Measurements from ENCODE around the gene SPCS1.
"Not testable (repeated sequence)": the region's sequence is repeated elsewhere in the genome, so short reads cannot be mapped to it uniquely, and the experiment has no call there.

The SPCS1 gene

DNA sequence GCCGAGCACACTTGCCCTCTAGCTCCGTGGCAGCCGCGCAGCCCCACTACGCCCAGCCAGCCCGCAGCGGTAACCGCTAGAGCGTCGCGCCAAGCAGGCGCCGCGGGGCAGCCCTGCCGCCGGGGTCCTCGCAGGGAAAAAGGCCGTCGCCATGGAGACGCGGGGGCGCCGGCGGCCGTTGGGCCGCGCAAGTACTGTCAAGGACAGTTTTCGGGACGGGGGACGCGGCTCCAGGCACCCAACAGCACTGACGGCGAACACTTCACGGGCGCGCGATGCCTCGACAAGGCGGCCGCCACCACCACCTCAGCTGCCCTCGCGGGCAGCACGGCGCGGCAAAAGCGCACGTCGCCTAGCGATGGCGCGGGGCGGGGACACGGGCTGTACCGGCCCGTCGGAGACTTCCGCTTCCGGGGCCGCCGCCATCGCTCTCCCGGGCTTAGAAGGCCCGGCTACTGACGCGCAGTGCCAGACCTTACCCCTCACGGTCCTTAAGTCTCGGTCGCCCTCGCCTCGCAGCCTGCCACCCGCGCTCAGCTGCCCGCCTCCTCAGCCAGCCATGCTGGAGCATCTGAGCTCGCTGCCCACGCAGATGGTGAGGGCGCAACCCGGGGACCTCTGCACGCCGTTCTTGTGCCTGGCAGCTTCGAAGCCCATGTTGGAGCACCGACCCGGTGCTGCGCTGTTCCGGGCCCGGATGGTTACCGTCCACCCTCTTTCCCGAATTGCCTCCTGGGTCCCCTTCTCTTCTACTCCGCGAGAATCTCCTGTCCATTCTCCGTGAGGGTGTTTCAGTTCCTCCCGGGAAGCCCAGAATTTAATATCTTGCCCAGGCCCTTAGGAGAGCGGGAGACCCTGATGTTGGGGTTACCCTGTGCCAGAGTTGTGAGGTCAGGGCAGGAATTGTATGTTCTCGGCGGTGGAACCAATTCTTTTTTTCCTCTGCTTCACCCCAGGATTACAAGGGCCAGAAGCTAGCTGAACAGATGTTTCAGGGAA is at the start of gene SPCS1, which contains the start of gene GLT8D1:
TSS of gene SPCS1 (plus strand) at position 419 of the 999 bp plus-strand sequence. CDS start at position 560, 141 bp downstream.
TSS of gene GLT8D1 (minus strand) at position 104 of the 999 bp plus-strand sequence. CDS start 5,331 bp downstream, outside the sequence.
- peak; percentile 74 for DNase-seq (ENCODE audit: low read depth)

DNA sequence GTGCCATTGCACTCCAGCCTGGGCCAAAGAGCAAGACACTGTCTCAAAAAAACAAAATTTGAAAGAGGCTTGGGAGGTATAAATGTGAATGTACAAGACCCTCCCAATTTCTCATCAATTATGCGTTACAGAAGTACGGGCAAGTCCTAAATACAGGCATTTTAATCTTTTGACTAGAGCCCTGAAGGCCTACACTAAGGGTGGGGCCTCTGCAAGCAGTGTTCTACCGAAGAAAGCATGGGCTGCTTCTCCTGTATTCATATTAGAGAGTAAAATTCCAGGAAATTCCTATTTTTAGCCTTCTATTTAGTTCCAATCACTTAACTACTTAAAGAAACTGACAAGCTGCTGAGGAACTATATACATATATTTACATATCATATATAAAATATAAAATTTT is 45.9 kb upstream of the SPCS1 start:
- no peak for DNase-seq (ENCODE audit: low read depth)

DNA sequence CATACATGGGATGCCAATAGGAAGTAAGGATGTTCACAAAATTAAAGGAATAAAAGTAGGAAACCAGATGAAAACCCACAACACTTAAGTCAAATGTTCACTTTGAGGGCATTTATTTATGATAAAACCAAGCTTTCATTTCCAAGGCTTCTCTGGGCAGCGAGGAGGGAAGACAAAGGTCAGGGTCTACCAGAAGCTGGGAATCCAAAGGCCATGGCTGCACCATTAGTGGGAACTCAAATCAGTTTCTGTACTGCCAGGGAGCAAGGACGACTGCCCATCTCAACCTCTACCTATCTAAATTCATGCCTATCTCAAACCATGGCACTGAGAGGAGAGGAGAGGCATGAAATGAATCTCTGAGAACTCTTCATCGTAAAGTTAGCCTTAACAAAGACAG is 42.8 kb upstream of the SPCS1 start:
- no peak for DNase-seq (ENCODE audit: low read depth)

DNA sequence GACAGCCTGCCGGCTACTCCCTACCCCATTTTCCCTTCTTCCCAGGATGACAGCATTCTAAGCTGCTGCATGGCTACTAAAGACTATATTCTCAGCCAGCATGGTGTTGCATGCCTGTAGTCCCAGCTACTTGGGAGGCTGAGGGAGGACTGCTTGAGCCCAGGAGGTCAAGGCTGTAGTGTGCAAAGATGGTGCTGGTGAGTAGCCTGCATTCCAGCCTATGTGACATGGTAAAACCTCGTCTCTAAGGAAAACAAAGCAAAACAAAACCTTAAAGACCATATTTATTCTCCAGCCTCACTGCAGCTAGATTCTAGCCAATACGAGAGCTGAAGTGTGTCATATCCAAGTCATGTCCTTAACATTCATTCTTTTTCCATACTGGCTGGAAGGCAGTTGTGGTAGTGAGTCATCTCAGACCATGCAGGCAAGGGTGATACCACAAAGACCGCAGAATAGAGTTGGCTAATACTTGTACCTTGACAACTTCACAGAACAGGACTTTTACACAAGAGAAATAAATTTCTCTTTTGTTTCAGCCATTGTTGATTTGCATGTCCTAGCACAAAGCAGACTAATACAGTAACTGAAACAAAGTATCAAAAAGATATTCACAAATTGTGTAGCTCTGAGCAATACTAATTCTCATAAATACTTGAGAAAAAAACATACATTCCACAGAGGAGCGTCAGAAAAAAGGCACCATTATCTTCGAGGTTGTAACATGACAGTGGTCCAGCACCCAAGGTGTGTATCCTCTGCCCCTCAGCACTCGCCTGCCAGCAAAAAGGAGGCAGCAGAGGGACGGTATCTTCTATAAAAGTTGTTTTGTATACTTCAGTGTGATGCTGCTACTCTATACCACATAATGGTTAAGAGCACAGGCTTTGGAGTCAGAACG is 35.0 kb upstream of the SPCS1 start:
- DNase-seq (ENCODE audit: low read depth): no peak

DNA sequence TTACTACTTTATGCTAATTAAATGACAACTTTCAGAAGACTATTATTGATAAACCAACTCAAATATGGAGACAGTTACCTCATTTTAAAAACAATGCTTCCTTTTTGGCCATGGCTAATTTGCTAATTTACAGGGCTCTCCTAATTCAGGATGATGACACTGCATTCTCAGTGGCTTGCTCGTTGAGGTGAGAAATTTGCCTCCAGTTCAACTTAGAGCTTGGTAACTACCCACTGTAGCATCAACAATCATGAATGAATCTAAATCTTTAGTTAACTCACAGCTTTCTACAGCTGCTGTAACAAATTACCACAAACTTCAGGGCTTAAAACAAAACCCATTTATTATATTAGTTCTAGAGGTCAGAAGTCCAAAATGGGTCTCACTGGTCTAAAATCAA is 34.2 kb upstream of the SPCS1 start:
- DNase-seq (ENCODE audit: low read depth): no peak

DNA sequence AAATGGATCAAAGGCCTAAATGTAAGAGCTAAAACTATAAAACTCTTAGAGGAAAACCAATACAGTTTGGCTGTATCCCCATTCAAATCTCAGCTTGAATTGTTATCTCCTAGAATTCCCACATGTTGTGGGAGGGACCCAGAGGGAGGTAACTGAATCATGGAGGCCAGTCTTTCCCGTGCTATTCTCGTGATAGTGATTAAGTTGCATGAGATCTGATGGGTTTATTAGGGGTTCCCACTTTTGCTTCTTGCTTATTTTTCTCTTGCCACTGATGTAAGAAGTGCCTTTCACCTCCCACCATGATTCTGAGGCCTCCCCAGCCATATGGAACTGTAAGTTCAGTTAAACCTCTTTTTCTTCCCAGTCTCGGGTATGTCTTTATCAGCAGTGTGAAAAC is 29.7 kb upstream of the SPCS1 start:
- not testable (repeated sequence) for DNase-seq (ENCODE audit: low read depth)

DNA sequence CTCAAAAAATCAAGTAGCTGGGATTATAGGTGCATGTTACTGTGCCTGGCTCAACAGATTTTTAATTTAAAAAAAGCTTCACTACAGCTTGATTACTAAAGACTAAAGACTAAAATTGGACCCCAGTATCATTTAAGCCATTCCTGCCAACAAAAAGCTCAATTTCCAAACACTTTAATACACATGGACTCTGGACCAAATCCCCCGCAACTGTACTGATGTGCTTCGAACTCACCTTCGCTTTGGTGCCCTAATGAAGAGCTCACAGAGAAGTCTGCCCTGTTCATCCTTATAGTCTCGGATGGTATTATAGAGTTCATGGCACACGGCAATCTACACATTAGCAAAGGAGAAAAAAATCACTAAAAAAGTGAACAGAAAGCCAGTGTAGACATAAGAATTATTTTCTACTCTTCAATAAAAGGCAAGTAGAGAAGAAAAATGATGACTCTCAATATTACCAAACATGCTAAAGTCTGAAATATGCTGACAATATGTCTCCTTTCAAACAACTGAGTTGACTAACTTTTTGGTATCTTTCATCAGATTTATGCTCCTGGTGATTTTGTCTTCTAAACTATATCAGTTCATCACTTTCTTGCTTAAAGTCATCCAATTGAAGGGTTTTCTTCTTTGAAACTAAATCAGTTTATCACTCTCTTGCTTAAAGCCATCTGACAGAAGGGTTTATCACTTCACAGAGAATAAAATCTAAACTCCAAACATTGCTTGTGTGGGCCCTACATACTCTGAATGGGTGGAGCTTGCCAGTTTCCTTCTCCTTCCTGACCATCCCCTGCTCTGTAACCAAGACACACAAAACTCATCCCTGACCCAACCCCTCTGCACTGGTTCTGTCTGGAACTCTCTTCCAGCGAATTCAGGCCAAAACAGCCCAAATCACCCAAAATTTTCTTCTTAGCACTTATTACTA is 27.4 kb upstream of the SPCS1 start:
- no peak for DNase-seq (ENCODE audit: low read depth)

DNA sequence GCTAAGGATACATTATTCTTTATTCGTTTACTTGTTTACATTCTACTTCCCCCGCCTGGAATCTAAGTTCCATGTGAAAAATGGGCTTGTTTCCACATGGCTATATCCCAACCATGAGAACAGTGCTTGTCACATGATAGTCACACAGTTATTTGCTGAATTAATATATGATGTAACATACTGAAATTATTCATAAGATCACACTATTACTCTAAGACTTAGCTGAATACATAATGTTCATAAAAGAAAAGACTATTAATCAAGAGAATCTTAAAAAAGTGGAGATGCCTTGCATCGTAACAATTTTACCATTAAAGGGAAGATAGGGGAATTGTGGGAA is 26.7 kb upstream of the SPCS1 start:
- DNase-seq (ENCODE audit: low read depth): no peak

DNA sequence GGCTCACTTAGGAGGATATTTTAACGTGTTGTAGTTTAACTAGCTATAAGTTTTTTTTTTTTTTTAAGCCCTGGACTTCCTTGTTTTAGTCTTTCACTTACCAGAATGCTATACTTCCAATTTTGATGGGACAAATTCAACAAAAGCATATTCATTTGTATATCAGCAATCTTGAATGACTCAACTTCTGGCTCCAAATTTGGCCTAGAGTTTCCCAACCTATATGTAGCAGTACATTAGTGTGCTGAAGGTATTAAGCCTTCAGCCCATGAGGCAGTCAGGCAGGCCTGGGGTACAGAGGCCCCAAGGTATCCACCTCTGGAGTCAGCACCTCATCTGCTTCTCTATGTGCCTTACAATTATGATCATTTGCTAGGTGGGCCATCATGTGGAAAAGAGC is 26.1 kb upstream of the SPCS1 start:
- DNase-seq (ENCODE audit: low read depth): no peak

DNA sequence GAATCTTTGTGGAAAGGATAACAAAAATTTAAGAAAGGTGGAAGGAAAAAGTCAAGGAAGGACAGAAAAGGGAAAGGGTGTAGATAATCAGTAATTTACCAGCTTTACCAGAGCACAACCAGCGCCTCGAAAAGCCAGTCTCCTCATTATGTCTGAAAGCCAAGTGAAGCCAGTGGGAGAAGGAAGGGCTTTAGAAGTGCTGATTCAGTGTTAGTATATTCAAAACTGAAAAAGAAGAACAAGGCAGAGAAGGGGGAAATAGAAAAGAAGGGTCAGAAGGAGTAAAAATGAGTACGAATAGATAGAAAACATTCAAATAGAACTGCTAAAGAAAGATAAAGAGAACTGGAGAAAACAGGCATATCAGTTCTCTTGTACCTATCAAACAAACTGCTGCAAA is 24.3 kb upstream of the SPCS1 start:
- DNase-seq (ENCODE audit: low read depth): no peak

DNA sequence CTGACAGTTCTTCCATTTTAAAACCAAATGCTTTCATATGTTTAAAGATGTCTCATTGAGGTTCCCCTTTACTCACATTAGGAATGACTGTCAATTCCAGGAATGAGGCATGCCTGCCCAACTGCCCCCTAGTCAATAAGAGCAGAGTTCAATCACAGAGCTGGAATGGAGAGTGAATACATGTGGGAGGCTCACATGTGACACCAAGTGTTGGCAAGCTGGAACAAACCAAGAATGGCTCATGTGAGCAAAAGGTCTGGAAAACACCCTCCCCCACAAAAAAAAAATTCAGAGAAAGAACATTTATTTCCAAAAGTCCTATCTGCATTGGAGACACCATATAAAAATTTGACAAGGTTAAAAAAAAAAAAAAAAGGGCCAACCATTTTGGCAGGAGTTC is 23.9 kb upstream of the SPCS1 start:
- DNase-seq (ENCODE audit: low read depth): no peak

DNA sequence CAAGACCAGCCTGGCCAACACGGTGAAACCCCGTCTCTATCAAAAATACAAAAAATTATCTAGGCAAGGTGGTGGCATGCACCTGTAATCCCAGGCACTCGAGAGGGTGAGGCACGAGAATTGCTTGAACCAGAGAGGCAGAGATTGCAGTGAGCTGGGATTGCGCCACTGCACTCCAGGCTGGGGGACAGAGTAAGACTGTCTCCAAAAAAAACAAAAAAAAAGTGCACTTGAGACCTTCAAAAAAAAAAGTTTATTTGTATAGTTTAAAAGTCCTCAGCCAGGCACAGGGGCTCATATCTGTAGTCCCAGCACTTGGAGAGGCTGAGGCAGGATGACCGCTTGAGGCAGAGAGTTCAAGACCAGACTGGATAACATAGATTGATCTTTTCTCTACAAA is 22.3 kb upstream of the SPCS1 start:
- DNase-seq (ENCODE audit: low read depth): no peak

DNA sequence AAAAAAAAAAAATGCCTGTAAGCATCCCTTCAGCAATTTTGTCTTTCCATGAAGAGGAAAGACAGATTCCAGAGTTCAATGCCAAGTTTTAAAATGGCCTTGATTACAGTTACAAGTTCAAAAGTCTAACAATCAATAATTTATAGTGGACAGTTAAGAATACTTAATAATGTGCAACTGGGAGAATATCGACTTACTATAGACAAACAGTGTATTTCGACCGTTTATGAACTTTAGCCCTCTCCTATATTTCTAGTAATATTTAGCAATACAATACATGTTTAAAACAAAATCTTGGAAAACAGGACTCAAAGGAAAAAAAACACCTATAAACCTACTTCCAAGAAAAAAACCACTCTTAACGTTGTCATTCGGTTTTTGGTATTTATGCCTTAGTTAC is 21.7 kb upstream of the SPCS1 start:
- no peak for DNase-seq (ENCODE audit: low read depth)

DNA sequence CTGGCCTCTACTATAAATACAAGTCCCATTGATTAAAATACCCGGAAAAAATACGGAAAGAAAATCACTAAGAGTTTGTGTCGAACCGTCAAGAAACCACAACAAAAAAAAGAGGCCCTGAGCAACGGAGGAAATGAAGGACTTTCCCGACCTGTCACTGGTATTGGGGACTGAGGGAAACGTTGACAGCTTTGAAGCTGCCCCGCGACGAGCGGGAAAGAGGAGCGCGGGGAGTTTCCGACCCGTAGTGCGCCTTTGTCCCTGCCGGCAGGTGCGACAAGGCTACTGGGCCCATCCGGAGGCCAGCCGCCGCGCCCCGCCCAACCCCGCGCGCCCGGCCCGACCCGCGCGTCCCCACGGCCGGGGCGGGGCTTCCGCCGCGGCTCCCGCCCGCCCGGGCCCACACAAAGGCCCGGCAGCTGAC is 20.6 kb upstream of the SPCS1 start:
- peak; percentile 72 for DNase-seq (ENCODE audit: low read depth)

DNA sequence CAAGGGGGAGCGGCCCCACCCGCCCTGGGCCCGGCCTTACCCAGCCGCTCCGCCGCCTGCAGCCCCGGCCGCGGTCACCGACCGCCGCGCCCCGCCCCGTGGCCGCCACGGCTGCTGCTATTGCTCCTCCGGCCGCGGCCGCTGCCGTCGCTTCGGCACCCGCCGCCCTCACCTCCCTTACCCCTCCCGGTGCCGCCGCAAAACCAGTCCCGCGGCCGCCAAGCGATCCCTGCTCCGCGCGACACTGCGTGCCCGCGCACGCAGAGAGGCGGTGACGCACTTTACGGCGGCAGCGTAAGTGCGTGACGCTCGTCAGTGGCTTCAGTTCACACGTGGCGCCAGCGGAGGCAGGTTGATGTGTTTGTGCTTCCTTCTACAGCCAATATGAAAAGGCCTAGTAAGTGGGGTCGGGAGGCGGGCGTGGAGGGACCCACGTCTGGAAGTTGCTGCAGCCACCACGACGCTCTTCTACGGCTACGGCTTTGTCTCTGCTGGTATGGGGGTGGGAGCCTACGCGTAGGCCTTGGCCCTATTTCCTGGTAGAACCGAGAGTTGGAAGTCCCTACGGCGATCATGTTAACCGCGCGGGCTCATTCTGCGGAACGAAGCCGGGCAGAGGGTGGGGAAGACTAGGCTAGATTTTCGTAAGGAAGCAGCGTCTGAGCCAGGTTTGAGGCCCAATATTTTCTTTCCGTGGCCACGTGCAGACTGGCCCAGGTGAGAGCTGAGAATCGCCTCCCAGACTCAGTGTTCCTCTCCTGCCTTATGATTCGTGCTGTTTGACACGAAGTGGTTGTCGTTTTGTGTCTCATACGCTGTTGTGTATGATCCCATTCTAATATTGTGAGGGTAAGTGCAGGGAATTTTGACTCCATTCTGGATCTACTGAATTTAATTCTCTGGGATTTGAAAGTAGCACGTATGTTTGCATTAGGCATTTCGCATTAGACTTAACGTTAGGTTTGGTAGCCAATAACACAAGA is 19.9 kb upstream of the SPCS1 start, which contains the start of the genes GNL3 and PBRM1:
TSS of gene GNL3 (plus strand) at position 324 of the 983 bp plus-strand sequence. CDS start at position 385, 61 bp downstream.
TSS of gene PBRM1 (minus strand) at position 205 of the 983 bp plus-strand sequence.
- peak; percentile 88 for DNase-seq (ENCODE audit: low read depth)

DNA sequence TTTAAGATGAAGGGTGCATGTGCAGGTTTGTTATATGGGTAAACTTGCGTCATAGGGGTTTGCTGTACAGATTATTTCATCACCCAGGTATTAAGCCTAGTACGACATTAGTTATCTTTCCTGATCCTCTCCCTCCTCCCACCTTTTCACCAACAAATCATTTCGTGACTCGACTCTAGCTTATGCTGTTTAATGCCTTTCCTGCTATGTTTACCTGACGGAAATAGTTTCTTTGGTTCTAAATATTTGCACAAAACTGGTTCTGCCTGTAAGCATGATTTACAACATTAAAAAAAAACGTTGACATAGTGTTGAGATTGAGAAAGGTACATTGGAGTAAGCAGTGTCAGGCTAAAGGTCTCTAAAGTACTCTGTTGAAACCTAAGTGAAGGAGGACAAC is 17.6 kb upstream of the SPCS1 start:
- DNase-seq (ENCODE audit: low read depth): no peak

DNA sequence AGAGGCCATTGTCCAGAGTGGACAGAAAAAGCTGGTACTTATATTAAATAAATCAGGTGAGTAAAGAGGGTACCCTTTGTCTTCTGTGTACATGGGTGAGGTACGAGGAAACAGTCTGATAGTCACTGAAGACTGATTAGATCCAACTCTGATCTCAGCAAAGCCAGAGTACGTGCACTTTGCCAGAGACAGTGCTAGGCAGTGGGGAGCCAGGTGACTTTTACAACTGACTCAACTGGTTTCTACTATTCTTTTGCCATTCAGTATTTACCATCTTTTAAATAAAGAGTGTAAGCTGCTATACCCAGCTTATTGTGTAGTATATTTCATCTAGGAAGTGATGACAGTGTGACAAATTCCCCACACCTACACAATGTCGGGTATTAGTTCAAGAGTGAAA is 16.8 kb upstream of the SPCS1 start:
- no peak for DNase-seq (ENCODE audit: low read depth)

DNA sequence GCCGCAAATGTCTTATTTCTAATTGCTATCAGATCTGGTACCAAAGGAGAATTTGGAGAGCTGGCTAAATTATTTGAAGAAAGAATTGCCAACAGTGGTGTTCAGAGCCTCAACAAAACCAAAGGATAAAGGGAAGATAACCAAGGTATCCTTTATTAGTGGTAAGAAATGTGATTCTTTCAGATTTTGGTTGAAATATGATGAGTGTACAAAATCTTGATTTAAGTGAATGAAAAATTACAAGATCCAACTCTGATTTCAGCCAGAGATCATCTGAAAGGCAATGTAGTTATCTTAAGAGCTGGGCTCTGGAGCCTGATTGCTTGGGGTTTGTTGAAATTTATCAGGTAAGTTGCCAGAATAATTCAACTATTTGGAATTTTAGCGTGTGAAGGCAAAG is 15.3 kb upstream of the SPCS1 start:
- no peak for DNase-seq (ENCODE audit: low read depth)

DNA sequence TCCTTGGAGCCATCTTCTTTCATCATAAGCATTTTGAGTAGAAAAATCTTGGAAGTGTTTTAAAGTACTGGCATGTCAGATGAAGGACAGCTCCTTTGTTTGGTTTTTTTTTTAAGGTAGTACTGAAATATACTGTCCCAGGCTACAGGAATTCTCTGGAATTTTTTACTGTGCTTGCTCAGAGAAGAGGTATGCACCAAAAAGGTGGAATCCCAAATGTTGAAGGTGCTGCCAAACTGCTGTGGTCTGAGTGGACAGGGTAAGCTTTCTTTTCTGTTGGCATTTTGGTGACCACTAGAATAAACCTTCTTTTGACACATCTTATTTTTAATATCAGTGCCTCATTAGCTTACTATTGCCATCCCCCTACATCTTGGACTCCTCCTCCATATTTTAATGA is 12.8 kb upstream of the SPCS1 start:
- no peak for DNase-seq (ENCODE audit: low read depth)

DNA sequence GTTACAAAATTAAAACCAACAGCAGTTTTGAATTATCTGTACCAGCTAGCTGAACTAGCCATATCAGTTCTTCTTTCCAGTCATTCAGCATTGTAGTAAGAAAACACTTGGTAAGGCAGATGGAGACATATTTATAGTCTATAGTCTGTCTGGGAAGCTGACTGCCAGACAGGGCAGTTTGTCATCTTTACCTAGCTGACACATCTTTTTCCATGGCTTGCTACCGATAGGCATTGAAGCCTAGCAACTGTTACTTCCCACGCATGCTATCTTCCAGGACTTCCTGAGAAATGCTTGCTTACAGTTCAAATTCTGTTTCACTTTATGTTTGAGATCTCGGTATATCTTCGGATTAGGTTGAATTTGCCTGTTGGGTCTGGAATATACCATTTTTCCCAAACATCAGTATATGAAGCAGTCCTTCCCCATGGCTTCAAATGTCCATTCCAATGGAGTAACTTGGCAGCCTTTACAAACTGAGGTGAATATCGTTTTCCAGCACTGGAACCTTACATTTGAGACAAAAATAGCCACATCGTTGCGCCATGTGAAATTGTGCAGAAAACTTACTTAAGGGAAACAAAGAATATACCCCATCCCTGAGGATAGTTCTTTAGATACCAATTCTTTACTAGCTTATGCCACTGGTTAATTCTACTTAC is 11.2 kb upstream of the SPCS1 start:
- DNase-seq (ENCODE audit: low read depth): no peak

Measured in stimulated activated CD8-positive, alpha-beta memory T cell treated with anti-CD3 and anti-CD28 coated beads, Interleukin-4, amount 100 ng/mL, for 24 hours (primary cell).